RWPE2 (cell line): ENCODE measurements around the gene FAP.

Experiments used
- ATAC-seq: fragments of 200-7000 bp; cut with Tn5 transposase; 3 replicates; pipeline ENCODE4 v1.9.1; 2021; ENCODE audit warnings: low read depth
- DNase-seq: peaks from one replicate; pipeline ENCODE4 v3.0.0-alpha.2; 2020; ENCODE audit warnings: low spot score
- H3K27ac ChIP-seq: fragments of 450-650 bp; 2 replicates; pipeline ENCODE4 v1.5.1; 2017; ENCODE audit warnings: mild to moderate bottlenecking; ENCODE audit not compliant: poor library complexity, severe bottlenecking
- H3K27me3 ChIP-seq: fragments of 250-450 bp; sonication (Bioruptor Pico); 2 replicates; pipeline ENCODE4 v1.5.1; 2021; ENCODE audit warnings: mild to moderate bottlenecking, moderate library complexity; ENCODE audit not compliant: insufficient read depth, poor library complexity, severe bottlenecking
- H3K36me3 ChIP-seq: fragments of 250-450 bp; sonication (Bioruptor Pico); 2 replicates; pipeline ENCODE4 v1.5.1; 2020; ENCODE audit warnings: low read depth, mild to moderate bottlenecking, moderate library complexity
- H3K4me1 ChIP-seq: fragments of 250-450 bp; sonication (Bioruptor Pico); 2 replicates; pipeline ENCODE4 v1.5.1; 2021; ENCODE audit warnings: mild to moderate bottlenecking, moderate library complexity; ENCODE audit not compliant: insufficient read depth, poor library complexity, severe bottlenecking
- H3K4me3 ChIP-seq: fragments of 250-450 bp; sonication (Bioruptor Pico); 2 replicates; pipeline ENCODE4 v1.5.1; 2021; ENCODE audit warnings: mild to moderate bottlenecking, moderate library complexity; ENCODE audit not compliant: severe bottlenecking
- H3K9me3 ChIP-seq: fragments of 250-450 bp; sonication (Bioruptor Pico); 2 replicates; pipeline ENCODE4 v1.5.1; 2021; ENCODE audit warnings: mild to moderate bottlenecking, moderate library complexity; ENCODE audit not compliant: severe bottlenecking
- CTCF ChIP-seq: fragments of 450-650 bp; IDR thresholded peaks from one replicate; pipeline ENCODE4 v1.5.1; 2017; ENCODE audit warnings: mild to moderate bottlenecking, moderate library complexity; ENCODE audit not compliant: poor library complexity, severe bottlenecking

Gene FAP

GRCh38 chr2:162125138-162125537 lies 118.1 kb downstream of the FAP start:
- no peak for DNase-seq
- H3K36me3 ChIP-seq: no peaks in the 10 kb centered on the region
- H3K4me1 ChIP-seq: no peaks in the 10 kb centered on the region
- no peak for ATAC-seq
- no peak overlapping the region for H3K27ac ChIP-seq
- no peak for TF ChIP-seq CTCF
- no peak overlapping the region for H3K4me3 ChIP-seq
- H3K27me3 ChIP-seq: no peaks in the 10 kb centered on the region
- H3K9me3 ChIP-seq: no peaks in the 10 kb centered on the region

DNA sequence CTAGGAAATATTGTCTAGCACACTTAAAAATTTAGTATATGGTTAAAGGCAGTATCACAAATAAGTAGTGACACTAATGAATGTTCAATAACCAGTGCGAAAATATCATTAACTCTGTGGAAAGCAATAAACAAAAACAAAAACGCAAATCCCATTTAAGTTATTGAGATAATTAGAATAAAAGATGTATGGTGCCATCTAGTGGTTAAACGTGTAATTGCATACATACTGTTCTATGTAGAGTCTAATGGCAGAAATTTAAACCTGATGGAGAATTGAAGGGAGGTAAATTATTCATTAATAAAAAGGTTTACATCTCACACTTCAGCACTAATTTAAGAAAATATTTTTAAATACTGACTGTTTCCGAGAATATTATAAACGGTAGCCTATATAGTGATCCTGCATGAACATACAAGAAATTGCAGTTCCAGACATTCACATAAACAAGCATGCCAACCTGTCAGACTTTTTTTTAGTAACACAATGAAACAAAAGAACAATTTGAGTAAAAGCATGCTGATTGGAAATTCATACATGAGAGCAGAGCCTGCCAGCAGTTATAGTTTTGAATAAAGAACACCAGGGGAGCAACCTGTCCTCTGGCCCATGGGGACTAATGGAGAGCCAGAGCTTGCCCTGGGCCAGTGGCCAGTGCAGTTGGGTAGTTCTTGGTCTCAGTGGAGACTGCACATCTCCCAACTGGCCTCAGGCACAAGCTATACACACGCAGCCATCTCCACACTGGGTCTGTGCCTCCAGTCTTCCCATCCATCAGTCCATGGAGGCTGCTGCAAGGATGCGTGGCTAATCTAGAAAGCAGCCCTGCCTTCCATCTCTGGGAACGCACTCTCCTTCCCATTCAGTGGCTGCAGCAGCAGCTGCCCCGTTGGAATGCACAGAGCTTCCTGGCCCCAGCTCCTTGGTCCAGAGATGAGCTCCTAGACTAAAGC lies 119.2 kb downstream of the FAP start:
- TF ChIP-seq CTCF: peak; percentile 75
- DNase-seq (no peak), ATAC-seq (peak; percentile 57; the same call in 2 of the 3 replicates)
- Histone ChIP-seq H3K36me3 (no peaks in the 10 kb centered on the region), H3K27ac (no peak overlapping the region), H3K4me3 (no peak overlapping the region), H3K9me3 (no peaks in the 10 kb centered on the region), H3K4me1 (peaks cover 2% of the 10 kb centered on the region), H3K27me3 (no peaks in the 10 kb centered on the region)
